HG03520 (cell line): ENCODE data around the gene MARK2.
A peak's percentile ranks its signal among the peaks of the same experiment; 100 is the strongest.
"Not testable (repeated sequence)": the region's sequence is repeated elsewhere in the genome, so short reads cannot be mapped to it uniquely, and the experiment has no call there.

Source experiments
- ATAC-seq: cut with Tn5 transposase; IDR thresholded peaks from one replicate; pipeline ENCODE4 v1.9.1; 2021; ENCODE audit warnings: mild to moderate bottlenecking, moderate library complexity; ENCODE audit not compliant: unreplicated experiment

MARK2 gene

GRCh38 chr11:63838678-63839507 is at the start of gene MARK2:
Gene MARK2 (plus strand): TSS chr11:63839110. CDS start chr11:63839507, 397 bp downstream.
- peak; percentile 67 for ATAC-seq

- no peak for ATAC-seq
Measured at GRCh38 chr11:63791495-63792167, 47.3 kb upstream of the MARK2 start.

DNA sequence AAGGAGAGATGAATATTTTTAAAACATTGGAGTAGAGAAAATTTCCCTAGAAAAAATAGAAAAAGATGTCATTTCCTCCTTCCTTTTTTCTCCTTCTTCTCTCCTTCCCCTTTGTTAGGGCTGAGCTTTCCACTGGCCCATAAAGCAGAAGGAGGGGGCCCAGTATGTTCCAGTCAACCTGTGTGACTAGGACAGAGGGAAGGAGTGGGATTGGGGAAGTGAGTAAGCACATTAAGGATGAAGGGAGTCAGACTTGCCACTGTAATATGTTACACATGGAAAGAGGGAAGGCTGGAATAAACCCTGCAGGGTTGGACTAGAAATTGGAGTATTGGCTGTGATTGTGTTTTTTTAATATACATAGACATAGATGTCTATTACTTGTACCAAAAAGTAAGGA is 45.7 kb upstream of the MARK2 start:
- no peak for ATAC-seq

DNA sequence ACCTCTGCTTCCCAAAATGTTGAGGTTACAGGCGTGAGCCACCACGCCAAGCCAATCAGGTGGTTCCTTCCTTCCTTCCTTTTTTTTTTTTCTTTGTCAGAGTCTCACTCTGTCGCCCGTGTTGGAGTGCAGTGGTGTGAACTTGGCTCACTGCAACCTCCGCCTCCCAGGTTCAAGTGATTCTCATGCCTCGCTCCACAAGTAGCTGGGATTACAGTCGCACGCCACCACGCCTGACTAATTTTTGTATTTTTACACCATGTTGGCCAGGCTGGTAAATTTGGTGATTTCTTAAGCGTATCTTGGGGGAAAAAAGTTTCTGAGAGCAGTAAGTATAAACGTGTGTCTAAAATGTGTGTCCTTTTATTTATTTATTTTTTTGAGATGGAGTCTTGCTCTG is 43.8 kb upstream of the MARK2 start:
- no peak for ATAC-seq

DNA sequence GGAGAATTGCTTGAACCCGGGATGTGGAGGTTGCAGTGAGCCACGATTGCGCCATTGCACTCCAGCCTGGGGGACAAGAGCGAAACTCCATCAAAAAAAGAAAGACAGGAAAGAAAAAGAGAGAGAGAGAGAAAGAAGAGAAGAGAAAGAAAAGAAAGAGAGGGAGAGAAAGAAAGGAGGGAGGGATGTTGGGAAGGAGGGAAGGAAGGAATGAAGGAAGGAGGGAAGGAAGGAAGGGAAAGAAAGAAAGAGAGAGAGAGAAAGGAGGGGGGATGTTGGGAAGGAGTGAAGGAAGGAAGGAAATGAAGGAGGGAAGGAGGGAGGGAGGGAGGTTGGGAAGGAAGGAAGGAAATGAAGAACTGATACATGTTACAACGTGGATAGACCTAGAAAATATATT is 38.0 kb upstream of the MARK2 start:
- no peak for ATAC-seq

DNA sequence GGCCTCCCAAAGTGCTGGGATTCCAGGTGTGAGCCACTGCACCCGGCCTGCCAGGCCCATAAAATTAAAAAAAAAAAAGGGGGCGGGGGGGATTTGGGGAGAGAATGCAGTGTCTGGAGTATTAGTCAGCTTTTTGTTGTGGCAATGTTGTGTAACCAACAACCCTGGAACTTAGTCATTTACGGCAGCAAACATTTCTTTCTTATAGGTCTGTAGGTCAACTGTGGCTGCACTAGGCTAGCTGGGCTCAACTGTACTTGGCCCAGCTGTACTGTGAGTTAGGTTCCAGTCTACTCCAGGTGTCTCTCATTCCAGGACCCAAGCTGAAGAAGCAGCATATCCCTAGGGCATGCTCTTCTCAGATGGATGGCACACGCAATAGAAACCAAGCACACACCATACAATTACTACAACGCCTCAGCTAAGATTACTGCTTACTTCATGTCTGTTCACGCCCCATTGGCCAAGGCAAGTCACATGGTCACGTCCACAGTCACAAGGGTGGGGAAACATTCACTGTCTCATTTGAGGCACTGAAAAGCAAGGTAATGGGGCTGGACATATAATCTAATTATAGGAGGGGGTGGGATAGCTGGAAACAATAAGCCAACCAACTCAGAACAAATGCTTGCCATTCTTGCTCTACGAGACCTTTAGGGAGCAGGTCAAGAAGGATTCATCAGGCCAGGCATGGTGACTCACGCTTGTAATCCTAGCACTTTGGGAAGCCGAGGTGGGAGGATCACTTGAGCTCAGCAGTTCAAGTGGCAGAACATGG is 36.1 kb upstream of the MARK2 start:
- ATAC-seq = no peak

GRCh38 chr11:63804259-63804658 is 34.7 kb upstream of the MARK2 start:
- no peak for ATAC-seq

GRCh38 chr11:63805844-63806415 is 33.0 kb upstream of the MARK2 start:
- no peak for ATAC-seq

GRCh38 chr11:63810383-63810782 is 28.5 kb upstream of the MARK2 start:
- ATAC-seq = not testable (repeated sequence)

DNA sequence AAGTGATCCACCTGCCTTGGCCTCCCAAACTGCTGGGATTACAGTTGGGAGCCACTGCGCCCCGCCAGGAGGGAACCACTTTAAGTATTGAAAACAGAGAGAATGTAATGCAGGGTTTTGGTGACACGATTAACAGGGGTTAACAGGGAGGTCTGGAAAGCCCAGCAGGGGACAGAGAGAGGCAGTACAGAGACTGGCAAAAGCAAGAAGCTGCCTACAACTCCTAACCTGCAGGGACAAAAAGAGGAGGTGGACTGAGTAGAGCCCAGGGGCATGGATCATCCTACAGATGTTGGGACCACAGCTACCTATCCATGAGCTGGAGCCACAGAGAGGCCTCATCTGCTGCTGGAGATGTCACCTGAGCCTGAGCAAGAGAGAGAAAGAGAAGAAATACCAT is 27.4 kb upstream of the MARK2 start:
- ATAC-seq = no peak

DNA sequence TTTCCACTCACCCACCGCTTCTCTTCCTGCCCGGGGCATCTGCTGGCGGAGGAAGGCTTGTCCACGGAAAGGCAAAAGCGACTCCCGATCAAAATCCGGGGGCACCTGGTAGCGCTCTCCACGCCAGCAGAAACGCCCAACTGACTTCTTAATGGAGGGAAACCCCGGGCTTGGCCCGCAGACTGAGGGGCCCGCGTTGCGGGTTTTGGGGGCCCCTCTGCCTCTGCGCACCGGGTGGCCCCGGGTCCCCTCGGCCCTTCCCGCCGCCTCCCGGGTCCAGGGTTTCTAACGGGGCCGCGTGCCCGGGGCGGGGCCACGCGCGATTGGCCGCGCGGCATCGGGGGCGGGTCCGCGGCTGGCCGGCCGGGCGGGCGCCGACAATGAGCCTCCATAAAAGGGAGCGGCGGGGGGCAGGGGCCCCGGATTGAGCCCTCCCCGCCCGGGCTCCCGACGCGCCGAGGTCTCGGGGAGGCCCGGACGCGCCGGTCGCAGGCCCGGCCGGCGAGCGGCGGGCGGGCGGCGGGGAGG is 25.8 kb upstream of the MARK2 start, which contains the start of gene SPINDOC:
Gene SPINDOC (plus strand): TSS at position 422 of the 528 bp plus-strand sequence. CDS start 231 bp downstream, outside the sequence.
- ATAC-seq = peak; percentile 71

DNA sequence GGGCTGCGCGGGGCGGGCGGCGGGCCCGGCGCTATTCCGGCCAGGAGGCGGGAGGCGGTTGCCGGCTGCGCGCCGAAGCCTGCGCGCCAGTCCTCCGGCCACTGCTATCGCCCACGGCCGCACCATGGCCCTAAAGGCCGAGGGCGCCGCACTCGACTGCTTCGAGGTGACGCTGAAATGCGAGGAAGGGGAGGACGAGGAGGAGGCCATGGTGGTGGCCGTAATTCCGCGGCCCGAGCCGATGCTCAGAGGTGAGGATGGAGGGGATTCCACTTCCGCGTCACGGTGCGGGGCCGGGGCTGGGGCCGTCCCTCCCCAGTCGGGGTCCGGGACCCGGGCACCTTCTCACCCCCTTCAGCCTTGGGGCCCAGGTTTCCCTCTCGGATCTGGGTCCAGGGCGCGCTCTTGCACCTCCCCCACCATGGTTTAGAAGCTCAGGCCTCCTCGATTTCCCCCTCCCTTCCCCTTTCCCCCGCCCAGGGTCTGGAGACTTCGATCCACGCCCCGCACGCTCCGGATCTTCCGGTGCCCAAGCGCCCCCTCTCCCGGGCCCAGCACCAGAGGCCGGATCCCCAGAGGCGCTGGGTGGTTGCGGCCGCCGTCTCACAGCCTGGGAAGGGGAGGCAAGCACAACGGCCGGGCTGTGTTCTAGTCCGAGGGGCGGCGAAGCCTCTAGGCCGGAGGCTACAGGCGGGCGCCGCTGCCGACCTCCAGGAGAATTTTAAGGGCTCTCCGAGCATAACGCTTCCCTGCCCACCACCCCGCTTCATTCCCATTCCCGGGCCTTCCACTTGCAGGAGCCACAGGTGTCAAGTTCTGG is 25.1 kb upstream of the MARK2 start:
- ATAC-seq = peak; percentile 41

GRCh38 chr11:63814383-63814736 is 24.6 kb upstream of the MARK2 start:
- no peak for ATAC-seq

GRCh38 chr11:63816166-63816565 is 22.7 kb upstream of the MARK2 start:
- no peak for ATAC-seq

GRCh38 chr11:63816732-63817131 is 22.2 kb upstream of the MARK2 start:
- no peak for ATAC-seq

- no peak for ATAC-seq
Measured at GRCh38 chr11:63817758-63818498, 21.0 kb upstream of the MARK2 start.

GRCh38 chr11:63818609-63819008 is 20.3 kb upstream of the MARK2 start:
- no peak for ATAC-seq

DNA sequence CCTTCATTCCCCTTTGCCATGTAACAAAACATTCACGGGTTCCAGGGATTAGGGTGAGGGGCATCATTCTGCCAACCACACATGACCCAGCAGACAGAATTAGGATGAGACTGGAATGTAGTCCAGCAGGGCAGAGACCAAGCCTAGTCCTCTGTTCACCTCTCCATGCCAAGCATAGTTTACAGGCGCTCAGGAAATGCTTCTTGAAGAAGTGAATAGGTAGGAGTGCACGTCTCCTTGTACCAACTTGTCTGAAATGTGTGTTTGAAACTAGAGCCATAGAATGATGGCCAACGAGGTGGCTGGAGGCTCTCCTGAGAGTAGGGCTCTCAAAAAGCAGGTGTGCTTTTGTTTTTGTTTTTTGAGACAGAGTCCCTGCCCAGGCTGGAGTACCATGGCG is 17.5 kb upstream of the MARK2 start:
- ATAC-seq = no peak

DNA sequence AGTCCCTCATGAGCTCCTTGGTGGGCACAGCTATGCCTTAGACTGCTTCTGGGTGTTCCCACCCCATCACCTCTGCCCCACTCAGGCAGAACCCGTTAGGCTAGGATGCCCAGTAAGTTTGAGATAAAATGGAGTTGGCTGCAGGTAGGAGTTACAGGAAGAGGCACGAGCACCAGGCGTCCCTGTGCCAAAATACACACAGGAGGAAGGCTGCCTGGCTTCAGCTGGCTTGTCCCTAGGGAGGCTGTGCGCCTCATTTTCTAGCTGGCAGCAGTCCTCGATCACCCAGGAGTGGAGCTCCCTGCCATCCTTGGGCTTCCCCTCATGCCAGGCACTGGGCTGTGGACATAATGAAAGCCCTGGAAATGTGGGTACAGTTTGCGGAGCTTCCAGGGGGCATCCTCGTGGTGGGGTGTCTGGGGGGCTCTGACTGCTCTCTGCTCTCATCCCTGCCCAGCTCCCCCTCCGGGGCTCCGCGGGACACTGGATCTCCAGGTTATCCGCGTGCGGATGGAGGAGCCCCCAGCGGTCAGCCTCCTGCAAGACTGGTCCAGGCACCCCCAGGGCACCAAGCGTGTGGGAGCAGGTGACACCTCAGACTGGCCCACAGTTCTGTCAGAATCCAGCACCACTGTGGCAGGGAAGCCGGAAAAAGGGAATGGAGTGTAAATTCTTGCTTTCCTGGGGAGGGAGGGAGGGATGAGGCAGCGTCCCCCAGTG is 12.3 kb upstream of the MARK2 start:
- ATAC-seq = no peak
